Measurements from ENCODE around the gene CLCN1.

The CLCN1 gene

DNA sequence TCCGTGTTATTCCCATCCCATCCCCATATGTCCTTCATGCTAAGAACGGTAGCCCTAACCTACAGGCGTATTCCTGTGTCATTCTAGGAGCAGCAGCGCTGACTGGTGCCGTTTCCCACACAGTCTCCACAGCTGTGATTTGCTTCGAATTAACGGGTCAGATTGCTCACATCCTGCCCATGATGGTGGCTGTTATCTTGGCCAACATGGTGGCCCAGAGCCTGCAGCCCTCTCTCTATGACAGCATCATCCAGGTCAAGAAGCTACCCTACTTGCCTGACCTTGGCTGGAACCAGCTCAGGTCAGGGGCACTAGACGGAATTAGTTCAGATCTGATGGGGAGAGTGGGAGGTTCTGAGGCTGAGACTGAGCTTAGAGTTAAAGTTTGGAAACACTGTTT lies 25.9 kb downstream of the CLCN1 start:
- Histone ChIP-seq H3K36me3 (no peaks in the 10 kb centered on the region), H3K9me3 (ENCODE audit: severe bottlenecking) (no peaks in the 10 kb centered on the region), H3K4me3 (ENCODE audit: low read depth, low read length) (no peak overlapping the region), H3K27me3 (ENCODE audit: insufficient read depth, low read depth, severe bottlenecking) (no peaks in the 10 kb centered on the region), H3K27ac (no peak overlapping the region)
- TF ChIP-seq, protein P1, sequence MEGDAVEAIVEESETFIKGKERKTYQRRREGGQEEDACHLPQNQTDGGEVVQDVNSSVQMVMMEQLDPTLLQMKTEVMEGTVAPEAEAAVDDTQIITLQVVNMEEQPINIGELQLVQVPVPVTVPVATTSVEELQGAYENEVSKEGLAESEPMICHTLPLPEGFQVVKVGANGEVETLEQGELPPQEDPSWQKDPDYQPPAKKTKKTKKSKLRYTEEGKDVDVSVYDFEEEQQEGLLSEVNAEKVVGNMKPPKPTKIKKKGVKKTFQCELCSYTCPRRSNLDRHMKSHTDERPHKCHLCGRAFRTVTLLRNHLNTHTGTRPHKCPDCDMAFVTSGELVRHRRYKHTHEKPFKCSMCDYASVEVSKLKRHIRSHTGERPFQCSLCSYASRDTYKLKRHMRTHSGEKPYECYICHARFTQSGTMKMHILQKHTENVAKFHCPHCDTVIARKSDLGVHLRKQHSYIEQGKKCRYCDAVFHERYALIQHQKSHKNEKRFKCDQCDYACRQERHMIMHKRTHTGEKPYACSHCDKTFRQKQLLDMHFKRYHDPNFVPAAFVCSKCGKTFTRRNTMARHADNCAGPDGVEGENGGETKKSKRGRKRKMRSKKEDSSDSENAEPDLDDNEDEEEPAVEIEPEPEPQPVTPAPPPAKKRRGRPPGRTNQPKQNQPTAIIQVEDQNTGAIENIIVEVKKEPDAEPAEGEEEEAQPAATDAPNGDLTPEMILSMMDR (IDR thresholded peaks at IDR 0.05; ENCODE audit: low read depth, low read length): no peak
- DNase-seq: no peak

DNA sequence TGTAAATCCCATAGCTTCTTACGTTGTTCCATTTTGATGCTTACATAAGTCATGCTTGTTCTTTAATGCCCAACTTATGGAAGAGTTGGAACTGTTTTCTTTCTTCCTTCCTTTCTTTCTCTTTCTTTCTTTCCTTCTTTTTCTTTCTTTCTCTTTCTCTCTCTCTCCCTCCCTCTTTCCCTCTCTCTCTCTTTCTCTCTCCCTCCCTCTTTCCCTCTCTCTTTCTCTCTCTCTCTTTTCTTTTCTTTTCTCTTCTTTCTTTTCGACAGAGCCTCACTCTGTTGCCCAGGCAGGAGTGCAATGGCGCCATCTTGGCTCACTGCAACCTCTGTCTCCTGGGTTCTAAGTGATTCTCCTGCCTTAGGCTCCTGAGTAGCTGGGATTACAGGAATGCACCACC lies 27.7 kb downstream of the CLCN1 start:
- Histone ChIP-seq H3K27me3 (ENCODE audit: insufficient read depth, low read depth, severe bottlenecking) (no peaks in the 10 kb centered on the region), H3K36me3 (no peaks in the 10 kb centered on the region)

DNA sequence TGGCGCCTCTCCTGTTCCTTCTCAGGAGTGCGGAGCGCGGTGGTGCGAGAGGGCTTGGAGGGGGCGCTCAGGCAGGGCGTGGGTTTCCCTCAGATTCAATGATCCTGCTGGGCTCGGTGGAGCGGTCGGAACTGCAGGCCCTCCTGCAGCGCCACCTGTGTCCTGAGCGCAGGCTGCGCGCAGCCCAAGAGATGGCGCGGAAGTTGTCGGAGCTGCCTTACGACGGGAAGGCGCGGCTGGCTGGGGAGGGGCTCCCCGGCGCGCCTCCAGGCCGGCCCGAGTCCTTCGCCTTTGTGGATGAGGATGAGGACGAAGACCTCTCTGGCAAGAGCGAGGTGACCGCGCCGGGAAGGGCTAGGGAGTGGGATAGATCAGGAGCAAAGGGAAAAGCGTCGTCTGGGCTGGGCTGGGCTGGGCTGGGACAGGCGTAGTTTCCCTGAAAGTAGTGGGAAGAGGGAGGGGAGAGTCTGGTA lies 29.6 kb downstream of the CLCN1 start:
- DNase-seq: peak; percentile 87
- Histone ChIP-seq H3K4me3 (ENCODE audit: low read depth, low read length) (peak overlapping the region; percentile 44), H3K36me3 (no peaks in the 10 kb centered on the region), H3K27me3 (ENCODE audit: insufficient read depth, low read depth, severe bottlenecking) (no peaks in the 10 kb centered on the region), H3K9me3 (ENCODE audit: severe bottlenecking) (no peaks in the 10 kb centered on the region), H3K27ac (no peak overlapping the region)
- TF ChIP-seq, protein P1 (IDR thresholded peaks at IDR 0.05; ENCODE audit: low read depth, low read length): peak; percentile 89

More for the DNA sequence above, 27.7 kb downstream of the CLCN1 start:
- Histone ChIP-seq H3K9me3 (ENCODE audit: severe bottlenecking) (no peaks in the 10 kb centered on the region), H3K4me3 (ENCODE audit: low read depth, low read length) (no peak overlapping the region), H3K27ac (no peak overlapping the region)
- TF ChIP-seq, protein P1 (IDR thresholded peaks at IDR 0.05; ENCODE audit: low read depth, low read length): no peak
- DNase-seq: no peak

DNA sequence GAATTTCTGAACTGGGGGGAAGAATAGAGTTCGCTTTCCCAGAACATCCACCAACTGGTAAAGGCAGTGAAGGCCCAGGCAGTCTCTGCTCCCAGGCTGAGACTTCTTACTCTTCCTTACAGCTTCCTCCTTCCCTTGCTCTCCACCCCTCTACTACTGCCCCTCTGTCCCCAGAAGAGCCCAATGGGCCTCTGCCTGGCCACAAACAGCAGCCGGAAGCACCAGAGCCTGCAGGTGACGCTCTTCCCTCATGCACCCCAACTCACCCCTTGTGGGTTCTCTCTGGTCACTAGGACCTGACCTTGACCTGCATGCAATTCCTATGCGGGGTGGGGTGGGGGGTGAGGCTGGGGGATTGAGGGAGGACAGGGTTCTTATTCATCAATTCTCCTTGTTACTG lies 30.1 kb downstream of the CLCN1 start:
- Histone ChIP-seq H3K4me3 (ENCODE audit: low read depth, low read length) (no peak overlapping the region), H3K27me3 (ENCODE audit: insufficient read depth, low read depth, severe bottlenecking) (no peaks in the 10 kb centered on the region), H3K36me3 (no peaks in the 10 kb centered on the region), H3K27ac (no peak overlapping the region), H3K9me3 (ENCODE audit: severe bottlenecking) (no peaks in the 10 kb centered on the region)
- no peak for DNase-seq
- TF ChIP-seq, protein P1 (IDR thresholded peaks at IDR 0.05; ENCODE audit: low read depth, low read length): 0 out of 2 replicates have a peak, but pooled peaks have one; percentile 11

DNA sequence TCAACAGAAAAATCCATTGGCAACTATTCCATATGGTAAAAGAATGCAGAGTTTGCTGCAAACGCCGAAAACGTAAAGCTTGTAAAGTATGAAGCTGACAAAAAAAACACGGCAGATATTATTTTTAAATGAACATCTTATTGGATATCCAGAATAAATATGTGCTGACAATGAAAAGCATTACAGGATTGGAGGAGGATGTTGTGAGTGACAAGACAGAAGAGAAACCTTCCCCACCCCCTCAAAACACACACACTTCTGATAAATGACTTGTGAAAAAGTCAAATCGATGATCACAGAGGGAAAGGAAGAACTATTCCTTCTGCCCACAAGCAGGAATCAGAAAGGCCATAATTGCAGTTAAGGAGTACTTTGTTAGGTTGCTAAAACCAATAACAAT lies 32.0 kb downstream of the CLCN1 start:
- Histone ChIP-seq H3K4me3 (ENCODE audit: low read depth, low read length) (no peak overlapping the region), H3K27me3 (ENCODE audit: insufficient read depth, low read depth, severe bottlenecking) (no peaks in the 10 kb centered on the region), H3K36me3 (no peaks in the 10 kb centered on the region), H3K9me3 (ENCODE audit: severe bottlenecking) (no peaks in the 10 kb centered on the region), H3K27ac (no peak overlapping the region)
- DNase-seq: no peak
- TF ChIP-seq, protein P1 (IDR thresholded peaks at IDR 0.05; ENCODE audit: low read depth, low read length): no peak

DNA sequence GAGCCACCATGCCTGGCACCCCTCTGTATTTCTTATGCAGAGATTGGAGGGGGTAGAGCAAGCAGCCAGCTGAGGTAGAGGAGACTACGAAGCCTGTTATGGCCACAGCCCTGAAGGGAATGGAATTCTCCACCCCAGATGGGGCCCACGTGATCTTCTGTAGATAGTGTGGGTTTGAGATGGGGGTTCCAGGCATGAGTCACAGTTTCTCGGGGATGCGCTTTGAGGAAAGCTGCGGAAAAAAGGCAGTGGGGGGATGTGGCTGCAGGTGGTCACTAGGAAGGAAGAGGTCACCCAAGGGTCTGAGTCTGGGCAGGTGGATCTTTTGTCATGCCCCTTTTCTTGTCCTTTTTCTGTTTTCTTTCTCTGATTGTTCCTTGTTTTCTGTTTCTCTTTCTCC lies 35.1 kb downstream of the CLCN1 start:
- H3K27ac ChIP-seq: no peak overlapping the region
- H3K27me3 ChIP-seq (ENCODE audit: insufficient read depth, low read depth, severe bottlenecking): no peaks in the 10 kb centered on the region
- TF ChIP-seq, protein P1 (IDR thresholded peaks at IDR 0.05; ENCODE audit: low read depth, low read length): no peak
- no peaks in the 10 kb centered on the region for H3K9me3 ChIP-seq (ENCODE audit: severe bottlenecking)
- no peaks in the 10 kb centered on the region for H3K36me3 ChIP-seq
- H3K4me3 ChIP-seq (ENCODE audit: low read depth, low read length): no peak overlapping the region
- no peak for DNase-seq
